Breast epithelium (tissue), 4 donors: ENCODE data around the gene DGCR8. TPM values are rescaled to one million over a fixed set of nuclear protein-coding genes. Genes with fewer than 3 reads are reported as not detected.

ENCODE experiments used
- DNase-seq, 2 donors: peaks; one replicate each; pipeline ENCODE4 v3.0.0-alpha.2; 2019; ENCODE audit warnings: low spot score in 2 of 2
- H3K27ac ChIP-seq, 2 donors: fragments of 200-600 bp; sonication (generic) in 1 of 2; one replicate each; pipeline ENCODE4 v1.5.1; 2016 to 2019; ENCODE audit warnings: mild to moderate bottlenecking in 1 of 2
- H3K27me3 ChIP-seq, 2 donors: fragments of 200-600 bp; sonication (generic) in 1 of 2; one replicate each; pipeline versions ENCODE4 v1.5.1 to v1.6.0; 2017 to 2019; ENCODE audit warnings: control low read depth in 1 of 2, mild to moderate bottlenecking in 1 of 2
- H3K36me3 ChIP-seq: fragments of 200-600 bp; one replicate; pipeline ENCODE4 v1.5.1; 2019
- H3K4me1 ChIP-seq, 2 donors: fragments of 200-600 bp; sonication (generic); one replicate each; pipeline ENCODE4 v1.5.1; 2016 to 2019; ENCODE audit warnings: control low read depth in 1 of 2
- H3K4me3 ChIP-seq, 3 donors: fragments of 200-600 bp; sonication (generic); 1 replicate in 2 of 3; 2 replicates in 1 of 3; pipeline ENCODE4 v1.5.1; 2016 to 2019; ENCODE audit warnings: mild to moderate bottlenecking in 3 of 3, moderate library complexity in 2 of 3
- H3K9me3 ChIP-seq, 2 donors: fragments of 200-600 bp; sonication (generic) in 1 of 2; one replicate each; pipeline ENCODE4 v1.5.1; 2016 to 2019; ENCODE audit warnings: control low read depth in 1 of 2
- POLR2A ChIP-seq: fragments of 450-650 bp; IDR thresholded peaks from one replicate; pipeline ENCODE4 v1.6.1; 2016; ENCODE audit warnings: antibody characterized with exemption, mild to moderate bottlenecking, moderate library complexity
- POLR2AphosphoS5 ChIP-seq, 3 donors: sonication (generic); formaldehyde crosslinking; IDR thresholded peaks; one replicate each; pipeline ENCODE4 v1.6.1; 2017; ENCODE audit warnings: antibody characterized with exemption in 3 of 3
- intact Hi-C: fragments of 100-400 bp; cut with DNase I; formaldehyde crosslinking; loops from one replicate; pipeline ENCODE4 v1.15.1; 2023; ENCODE audit warnings: low total_unique reads
- total RNA-seq, 3 donors: library from RNA; depleted of rRNA; stranded (reverse); fragments of >200 nt; gene quantifications; one replicate each; pipeline ENCODE4 v1.1.0, GENCODE V29; 2016
- TF ChIP-seq, protein P1 (sequence below), 3 donors: fragments of 450-650 bp; IDR thresholded peaks; one replicate each; pipeline ENCODE4 v1.5.1; 2016 to 2017; ENCODE audit warnings: antibody characterized with exemption in 3 of 3, mild to moderate bottlenecking in 3 of 3, moderate library complexity in 3 of 3

Gene DGCR8
- total RNA-seq, 3 donors from 2014 or later, result 18.4 to 34.7 (median 29.0) TPM

DNA sequence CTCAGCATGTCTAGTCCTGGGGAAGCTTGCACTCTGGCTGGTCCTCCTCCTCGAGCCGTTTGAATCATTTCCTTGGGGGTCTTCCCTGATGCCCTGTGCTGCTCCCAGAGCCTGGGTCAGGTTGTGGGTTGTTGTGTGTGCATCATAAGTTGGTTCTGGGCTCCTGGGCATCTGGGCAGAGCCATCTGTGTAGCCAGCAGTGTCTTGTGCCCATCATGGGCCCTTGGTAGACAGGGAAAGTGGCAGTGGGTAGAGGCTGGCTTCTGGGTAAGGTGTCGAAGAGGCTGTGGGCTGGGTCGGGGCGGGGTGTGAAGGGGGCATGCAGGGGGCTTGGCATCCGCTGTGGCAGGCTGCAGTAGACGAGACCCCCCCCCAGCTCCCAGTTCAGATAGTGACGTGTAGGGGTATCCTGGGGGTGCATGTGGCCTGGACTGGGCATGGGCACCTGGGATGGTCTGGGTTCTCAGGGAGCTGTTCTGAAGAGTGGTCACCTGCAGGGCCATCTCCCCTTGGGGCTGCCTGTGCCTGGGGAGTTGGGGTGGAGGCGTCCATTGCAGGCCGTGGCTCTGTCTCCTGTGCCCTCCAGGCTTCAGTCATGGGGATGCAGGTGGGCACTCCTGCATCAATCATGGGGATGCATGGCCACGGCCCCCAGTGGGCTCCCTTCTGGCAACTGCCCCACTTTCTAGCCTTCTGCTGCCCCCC is 44.2 kb downstream of the DGCR8 start:
- H3K27ac ChIP-seq, result no peak overlapping the region
- no peak for DNase-seq
- H3K4me1 ChIP-seq, result peaks cover 0 to under 1% of the 10 kb centered on the region in 2 donors
- TF ChIP-seq POLR2AphosphoS5 (IDR thresholded peaks at IDR 0.05) (no peak), POLR2A (no peak)
- TF ChIP-seq, protein P1, sequence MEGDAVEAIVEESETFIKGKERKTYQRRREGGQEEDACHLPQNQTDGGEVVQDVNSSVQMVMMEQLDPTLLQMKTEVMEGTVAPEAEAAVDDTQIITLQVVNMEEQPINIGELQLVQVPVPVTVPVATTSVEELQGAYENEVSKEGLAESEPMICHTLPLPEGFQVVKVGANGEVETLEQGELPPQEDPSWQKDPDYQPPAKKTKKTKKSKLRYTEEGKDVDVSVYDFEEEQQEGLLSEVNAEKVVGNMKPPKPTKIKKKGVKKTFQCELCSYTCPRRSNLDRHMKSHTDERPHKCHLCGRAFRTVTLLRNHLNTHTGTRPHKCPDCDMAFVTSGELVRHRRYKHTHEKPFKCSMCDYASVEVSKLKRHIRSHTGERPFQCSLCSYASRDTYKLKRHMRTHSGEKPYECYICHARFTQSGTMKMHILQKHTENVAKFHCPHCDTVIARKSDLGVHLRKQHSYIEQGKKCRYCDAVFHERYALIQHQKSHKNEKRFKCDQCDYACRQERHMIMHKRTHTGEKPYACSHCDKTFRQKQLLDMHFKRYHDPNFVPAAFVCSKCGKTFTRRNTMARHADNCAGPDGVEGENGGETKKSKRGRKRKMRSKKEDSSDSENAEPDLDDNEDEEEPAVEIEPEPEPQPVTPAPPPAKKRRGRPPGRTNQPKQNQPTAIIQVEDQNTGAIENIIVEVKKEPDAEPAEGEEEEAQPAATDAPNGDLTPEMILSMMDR (IDR thresholded peaks at IDR 0.05), result no peak
- H3K27me3 ChIP-seq, result no peaks in the 10 kb centered on the region
- no peaks in the 10 kb centered on the region for H3K9me3 ChIP-seq
- intact Hi-C loops, result no loop called here
- H3K36me3 ChIP-seq, result no peaks in the 10 kb centered on the region
- H3K4me3 ChIP-seq, result no peak overlapping the region

DNA sequence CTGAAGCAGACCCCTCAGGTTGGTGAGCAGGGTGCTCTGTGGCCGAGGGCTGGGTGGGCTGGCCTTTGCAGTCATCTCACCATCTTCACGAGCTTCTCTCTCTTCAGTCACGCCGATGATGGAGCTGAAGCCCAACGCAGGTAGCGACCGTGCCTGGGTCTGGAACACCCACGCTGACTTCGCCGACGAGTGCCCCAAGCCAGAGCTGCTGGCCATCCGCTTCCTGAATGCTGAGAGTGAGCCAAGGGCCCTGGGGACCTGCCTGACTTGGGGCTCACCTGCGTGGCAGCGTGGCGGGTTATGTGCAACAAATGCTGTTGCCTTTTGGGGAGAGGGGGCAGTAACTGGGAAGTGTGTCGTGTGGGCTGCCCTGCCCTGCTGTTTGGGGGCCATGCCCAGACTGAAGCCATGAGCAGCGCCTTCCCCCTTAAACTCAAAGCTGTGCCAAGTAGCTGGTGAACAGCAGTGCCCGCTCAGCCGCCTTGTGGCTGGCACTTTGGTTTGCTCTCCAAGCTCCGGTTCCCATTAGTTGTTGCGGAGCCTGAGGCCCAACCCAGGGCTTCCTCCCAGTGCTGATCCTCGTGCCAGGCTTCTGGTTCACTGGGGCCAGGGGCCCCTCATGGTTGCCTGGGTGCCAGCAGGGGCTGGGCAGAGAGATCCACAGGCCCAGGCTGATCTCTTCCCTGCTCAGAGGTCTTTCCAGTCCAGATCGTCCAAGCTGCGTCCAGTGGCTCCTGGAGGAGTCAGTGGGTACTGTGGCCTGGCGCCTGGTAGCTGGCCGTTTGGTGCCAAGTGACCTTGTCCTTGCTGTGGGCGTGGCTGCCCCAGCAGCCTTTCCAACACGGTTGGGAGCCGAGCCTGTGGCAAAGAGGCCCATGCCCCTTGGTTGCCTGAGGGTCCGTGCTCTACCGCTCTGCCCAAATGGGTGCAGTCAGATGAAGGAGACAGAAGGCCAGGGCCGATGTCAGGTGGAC is 45.4 kb downstream of the DGCR8 start:
- Histone ChIP-seq H3K4me1 (no peaks in the 10 kb centered on the region), H3K9me3 (no peaks in the 10 kb centered on the region), H3K27me3 (no peaks in the 10 kb centered on the region), H3K4me3 (no peak overlapping the region), H3K27ac (no peak overlapping the region), H3K36me3 (no peaks in the 10 kb centered on the region)
- no peak for DNase-seq
- intact Hi-C loops, result no loop called here
- TF ChIP-seq, protein P1 (IDR thresholded peaks at IDR 0.05), result no peak
- TF ChIP-seq POLR2AphosphoS5 (IDR thresholded peaks at IDR 0.05) (no peak), POLR2A (no peak)

DNA sequence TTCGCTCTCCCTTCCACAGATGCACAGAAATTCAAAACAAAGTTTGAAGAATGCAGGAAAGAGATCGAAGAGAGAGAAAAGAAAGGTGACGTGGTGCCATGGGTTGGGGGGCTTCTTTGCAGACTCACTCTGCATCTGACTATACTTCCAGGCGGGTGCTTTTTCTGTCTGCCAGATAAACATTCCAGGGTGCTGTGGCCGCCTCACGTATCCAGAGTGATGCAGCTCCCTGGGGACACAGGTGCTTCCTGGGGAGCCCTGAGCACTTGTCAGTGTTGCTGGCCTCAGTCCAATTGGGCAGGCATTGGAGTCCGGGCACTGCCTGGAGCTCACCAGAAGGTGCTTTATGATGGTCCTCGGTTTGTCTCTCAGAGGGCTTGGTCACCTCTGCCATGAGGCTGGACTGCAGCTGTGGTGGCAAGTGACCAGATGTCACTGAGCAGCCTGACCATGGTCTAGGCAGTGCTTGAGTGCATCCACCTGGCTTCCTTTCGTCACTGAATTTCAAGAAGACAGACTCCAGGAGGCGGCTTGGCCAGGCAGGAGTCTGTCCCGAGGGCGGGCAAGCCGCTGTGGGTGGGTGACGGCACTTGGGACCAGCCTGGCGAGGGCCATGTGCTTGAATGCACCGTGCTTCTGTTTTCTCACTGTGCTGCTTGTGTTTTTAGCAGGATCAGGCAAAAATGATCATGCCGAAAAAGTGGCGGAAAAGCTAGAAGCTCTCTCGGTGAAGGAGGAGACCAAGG is 46.4 kb downstream of the DGCR8 start:
- DNase-seq, result no peak
- Histone ChIP-seq H3K4me1 (no peaks in the 10 kb centered on the region), H3K27ac (no peak overlapping the region), H3K27me3 (no peaks in the 10 kb centered on the region), H3K9me3 (no peaks in the 10 kb centered on the region), H3K4me3 (no peak overlapping the region), H3K36me3 (no peaks in the 10 kb centered on the region)
- intact Hi-C loops, result no loop called here
- no peak for TF ChIP-seq POLR2AphosphoS5 (IDR thresholded peaks at IDR 0.05)
- no peak for TF ChIP-seq POLR2A
- TF ChIP-seq, protein P1 (IDR thresholded peaks at IDR 0.05), result no peak

DNA sequence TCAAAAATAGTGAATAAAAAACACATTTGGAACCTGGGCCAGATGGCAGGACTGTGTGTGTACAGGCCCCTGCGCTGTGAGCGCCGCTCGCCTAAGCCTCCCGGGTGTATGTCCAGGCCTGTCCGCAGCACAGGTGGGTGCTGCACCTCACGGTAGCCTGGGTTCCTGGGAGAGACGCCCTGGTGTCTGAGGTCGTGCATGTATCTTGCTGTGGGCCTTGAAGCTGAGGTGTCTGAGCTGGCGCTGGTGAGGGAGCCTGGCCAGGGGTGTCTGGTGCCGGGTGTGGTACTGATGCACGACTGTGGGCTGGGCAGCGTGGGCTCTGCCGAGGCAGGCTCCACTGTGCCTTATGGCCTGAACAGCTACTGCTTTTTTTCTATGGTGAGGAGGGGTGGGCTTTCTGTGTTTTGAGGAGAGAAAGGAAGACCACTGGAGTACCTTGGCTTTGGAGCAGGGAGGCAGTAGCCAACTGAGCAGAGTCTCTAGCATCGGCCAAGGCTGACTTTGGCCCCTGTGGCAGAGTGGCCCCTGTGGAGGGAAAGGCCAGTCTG is 47.4 kb downstream of the DGCR8 start:
- DNase-seq, result no peak
- Histone ChIP-seq H3K36me3 (no peaks in the 10 kb centered on the region), H3K4me3 (no peak overlapping the region), H3K27me3 (no peaks in the 10 kb centered on the region), H3K4me1 (peaks cover 0 to under 1% of the 10 kb centered on the region in 2 donors), H3K27ac (no peak overlapping the region), H3K9me3 (no peaks in the 10 kb centered on the region)
- intact Hi-C loops, result no loop called here
- TF ChIP-seq, protein P1 (IDR thresholded peaks at IDR 0.05), result no peak
- TF ChIP-seq POLR2A, result no peak
- TF ChIP-seq POLR2AphosphoS5 (IDR thresholded peaks at IDR 0.05), result no peak
